H1 (cell line): Measurements from ENCODE around the gene ACKR1. TPM values are rescaled to one million over a fixed set of nuclear protein-coding genes. Genes with fewer than 3 reads are reported as not detected.

Source experiments
- CTCF ChIA-PET: fragments of 300-600 bp; sonication (Branson Sonifier 250); formaldehyde crosslinking; loops from one replicate; lab custom pipeline; 2021; ENCODE audit not compliant: partially characterized antibody; lab: Charles Lee
- POLR2A ChIA-PET: fragments of 300-600 bp; sonication (Branson Sonifier 250); formaldehyde crosslinking; loops from one replicate; lab custom pipeline; 2021; ENCODE audit warnings: inconsistent platforms; ENCODE audit not compliant: partially characterized antibody; lab: Charles Lee
- DNase-seq, 2 experiments: peaks; one replicate each; pipeline versions ENCODE4 v3.0.0 to v3.0.0-alpha.2; 2010 to 2022; ENCODE audit warnings: low spot score in 2 of 2, low read depth in 1 of 2, mixed read lengths in 1 of 2
- FAIRE-seq: peaks from 2 replicates; lab custom pipeline; 2011; peaks lifted over from hg19 to GRCh38; lab: Jason Lieb, UNC
- H2AFZ ChIP-seq: 2 replicates; pipeline ENCODE4 v1.8.1; 2012; ENCODE audit warnings: low read length, inconsistent platforms
- H2AK5ac ChIP-seq: 2 replicates; pipeline ENCODE4 v1.6.1; 2013; ENCODE audit warnings: low read depth, low read length
- H2BK120ac ChIP-seq: replicated peaks from 2 replicates; pipeline ENCODE3; 2013; ENCODE audit warnings: low read depth, low read length, inconsistent platforms
- H2BK12ac ChIP-seq: 2 replicates; pipeline ENCODE4 v1.6.1; 2013; ENCODE audit warnings: low read depth, low read length
- H2BK15ac ChIP-seq: 2 replicates; pipeline ENCODE4 v1.6.1; 2013; ENCODE audit warnings: low read length
- H2BK20ac ChIP-seq: 2 replicates; pipeline ENCODE4 v1.6.1; 2013; ENCODE audit warnings: low read length
- H2BK5ac ChIP-seq: 2 replicates; pipeline ENCODE4 v1.6.1; 2013; ENCODE audit warnings: low read depth, low read length
- H3K14ac ChIP-seq: 2 replicates; pipeline ENCODE4 v1.6.1; 2013; ENCODE audit warnings: inconsistent platforms; ENCODE audit not compliant: insufficient read length
- H3K18ac ChIP-seq: 2 replicates; pipeline ENCODE4 v1.6.1; 2013; ENCODE audit warnings: low read length; ENCODE audit errors: extremely low read depth
- H3K23ac ChIP-seq: 2 replicates; pipeline ENCODE4 v1.6.1; 2013; ENCODE audit warnings: inconsistent platforms; ENCODE audit not compliant: insufficient read length
- H3K23me2 ChIP-seq: 2 replicates; pipeline ENCODE4 v1.6.1; 2013; ENCODE audit warnings: low read depth, low read length
- H3K27ac ChIP-seq: 2 replicates; pipeline ENCODE4 v1.6.1; 2011; ENCODE audit warnings: low read depth, low read length, inconsistent platforms
- H3K27me3 ChIP-seq, 4 experiments: replicated peaks in 1 of 4; 1 replicate in 1 of 4; 2 replicates in 3 of 4; pipeline versions ENCODE4 v1.6.1 to v1.8.1; 2011 to 2013; ENCODE audit warnings: low read length in 3 of 4, mild to moderate bottlenecking in 3 of 4, inconsistent platforms in 2 of 4, mixed read lengths in 2 of 4, moderate library complexity in 1 of 4; ENCODE audit not compliant: control insufficient read depth in 3 of 4, insufficient read depth in 3 of 4; ENCODE audit errors: extremely low read depth in 1 of 4
- H3K36me3 ChIP-seq, 4 experiments: 2 replicates each; pipeline versions ENCODE4 v1.6.1 to v1.8.1; 2011 to 2013; ENCODE audit warnings: mild to moderate bottlenecking in 4 of 4, low read length in 3 of 4, moderate library complexity in 2 of 4, control low read depth in 1 of 4, inconsistent platforms in 1 of 4; ENCODE audit not compliant: insufficient read depth in 4 of 4, control insufficient read depth in 2 of 4
- H3K4ac ChIP-seq: replicated peaks from 2 replicates; pipeline ENCODE3; 2013; ENCODE audit warnings: low read length, low read depth, mixed read lengths, inconsistent platforms; ENCODE audit not compliant: insufficient read length
- H3K4me1 ChIP-seq, 4 experiments: replicated peaks in 1 of 4; 1 replicate in 1 of 4; 2 replicates in 3 of 4; pipeline versions ENCODE4 v1.6.1 to v1.8.1; 2011 to 2013; ENCODE audit warnings: low read length in 3 of 4, inconsistent platforms in 2 of 4, mixed read lengths in 1 of 4; ENCODE audit not compliant: insufficient read depth in 4 of 4, control insufficient read depth in 3 of 4
- H3K4me2 ChIP-seq, 2 experiments: 2 replicates each; pipeline versions ENCODE4 v1.6.1 to v1.8.1; 2011 to 2013; ENCODE audit warnings: low read depth in 2 of 2, low read length in 2 of 2, control low read depth in 1 of 2, inconsistent platforms in 1 of 2, mild to moderate bottlenecking in 1 of 2; ENCODE audit not compliant: insufficient read depth in 1 of 2
- H3K4me3 ChIP-seq, 4 experiments: fragments of 200-600, 300-600 bp in 1 of 4; sonication (generic), shearing (Covaris generic), sonication (Bioruptor Twin) in 1 of 4; 2 replicates each; pipeline versions ENCODE4 v1.5.1 to v1.8.1; 2011 to 2016; ENCODE audit warnings: low read length in 4 of 4, low read depth in 3 of 4, control low read depth in 2 of 4, inconsistent platforms in 2 of 4, mild to moderate bottlenecking in 2 of 4, mixed read lengths in 1 of 4, moderate library complexity in 1 of 4; ENCODE audit not compliant: insufficient read depth in 2 of 4; ENCODE audit errors: extremely low read depth in 1 of 4
- H3K56ac ChIP-seq: replicated peaks from 2 replicates; pipeline ENCODE3; 2013; ENCODE audit warnings: low read depth, mild to moderate bottlenecking, mixed read lengths, low read length, inconsistent platforms; ENCODE audit not compliant: insufficient read length
- H3K79me1 ChIP-seq: 2 replicates; pipeline ENCODE4 v1.6.1; 2013; ENCODE audit warnings: low read depth, low read length, control low read depth
- H3K79me2 ChIP-seq, 2 experiments: 2 replicates each; pipeline versions ENCODE4 v1.6.1 to v1.8.1; 2012 to 2013; ENCODE audit warnings: low read length in 2 of 2, mild to moderate bottlenecking in 2 of 2, inconsistent platforms in 1 of 2; ENCODE audit not compliant: insufficient read depth in 2 of 2, control insufficient read depth in 1 of 2
- H3K9ac ChIP-seq, 4 experiments: replicated peaks in 1 of 4; 1 replicate in 1 of 4; 2 replicates in 3 of 4; pipeline versions ENCODE4 v1.6.1 to v1.8.1; 2011 to 2013; ENCODE audit warnings: low read depth in 3 of 4, low read length in 3 of 4, control low read depth in 2 of 4, mild to moderate bottlenecking in 2 of 4, moderate library complexity in 2 of 4, inconsistent platforms in 1 of 4; ENCODE audit errors: extremely low read depth in 1 of 4
- H3K9me3 ChIP-seq, 2 experiments: 2 replicates each; pipeline versions ENCODE4 v1.6.1 to v1.8.1; 2012 to 2013; ENCODE audit warnings: mild to moderate bottlenecking in 2 of 2, moderate library complexity in 2 of 2, control low read depth in 1 of 2, inconsistent platforms in 1 of 2, low read depth in 1 of 2, low read length in 1 of 2, mixed read lengths in 1 of 2; ENCODE audit not compliant: insufficient read depth in 2 of 2
- H4K20me1 ChIP-seq, 2 experiments: replicated peaks in 1 of 2; 2 replicates each; pipeline versions ENCODE3 to v1.8.1; 2011 to 2013; ENCODE audit warnings: inconsistent platforms in 2 of 2, low read length in 2 of 2, mild to moderate bottlenecking in 1 of 2; ENCODE audit not compliant: insufficient read depth in 2 of 2, control insufficient read depth in 1 of 2
- H4K5ac ChIP-seq: 2 replicates; pipeline ENCODE4 v1.6.1; 2013; ENCODE audit warnings: low read length, low read depth, mixed read lengths, inconsistent platforms; ENCODE audit not compliant: insufficient read length
- H4K8ac ChIP-seq: 2 replicates; pipeline ENCODE4 v1.8.0; 2013; ENCODE audit warnings: mild to moderate bottlenecking, moderate library complexity, low read length, inconsistent platforms; ENCODE audit not compliant: insufficient read depth; ENCODE audit errors: extremely low read depth
- H4K91ac ChIP-seq: replicated peaks from 2 replicates; pipeline ENCODE3; 2013; ENCODE audit warnings: low read length, mixed read lengths, inconsistent platforms; ENCODE audit not compliant: insufficient read length
- ASH2L ChIP-seq: fragments of 200-600, 300-600 bp; sonication (generic); IDR thresholded peaks from one replicate; pipeline ENCODE4 v1.7.1; 2017; ENCODE audit warnings: low read length
- CBX5 ChIP-seq: fragments of 300-800, 300-1000 bp; sonication (generic); IDR thresholded peaks from 2 replicates; pipeline ENCODE4 v1.7.1; 2016; ENCODE audit warnings: antibody characterized with exemption, low read length, low read depth
- CTCF ChIP-seq, 3 experiments: IDR thresholded peaks; 1 replicate in 2 of 3; 2 replicates in 1 of 3; pipeline versions ENCODE4 v1.5.1 to v1.6.1; 2011; ENCODE audit warnings: low read length in 3 of 3, mild to moderate bottlenecking in 3 of 3, inconsistent platforms in 2 of 3, low read depth in 1 of 3, moderate library complexity in 1 of 3; ENCODE audit not compliant: insufficient read depth in 1 of 3; ENCODE audit errors: control extremely low read depth in 1 of 3
- EGR1 ChIP-seq: IDR thresholded peaks from 2 replicates; pipeline ENCODE4 v1.6.1; 2011; ENCODE audit warnings: low read depth, low read length, borderline replicate concordance
- RAD21 ChIP-seq, 2 experiments: IDR thresholded peaks in 1 of 2; conservative IDR thresholded peaks in 1 of 2; 2 replicates each; pipeline ENCODE4 v1.6.1; 2011; ENCODE audit warnings: low read depth in 2 of 2, low read length in 2 of 2, improper control_type of control experiment in 1 of 2, inconsistent platforms in 1 of 2, mild to moderate bottlenecking in 1 of 2, moderate library complexity in 1 of 2
- SAP30 ChIP-seq: fragments of 300-600 bp; sonication (generic); IDR thresholded peaks from 2 replicates; pipeline ENCODE4 v1.7.1; 2012; ENCODE audit warnings: low read length, moderate library complexity, mild to moderate bottlenecking, inconsistent platforms; ENCODE audit not compliant: insufficient read depth, insufficient replicate concordance
- WGBS, 2 experiments: shearing (Covaris generic) in 1 of 2; methylation state at CpG; one replicate each; pipeline versions ENCODE4 v1.1.6 to v1.1.7; 2013 to 2015; ENCODE audit warnings: low lambda C conversion rate in 2 of 2, mixed read lengths in 2 of 2, inconsistent platforms in 1 of 2, low coverage in 1 of 2, missing lambda C conversion rate in 1 of 2; ENCODE audit not compliant: insufficient replicate concordance in 2 of 2, insufficient coverage in 1 of 2, insufficient read length in 1 of 2; ENCODE audit errors: extremely low coverage in 1 of 2, missing lambda C conversion rate in 1 of 2; 5-methylcytosine and 5-hydroxymethylcytosine counted together
- polyA plus RNA-seq, 7 experiments: library from polyadenylated mRNA; depleted of rRNA in 3 of 7; stranded (reverse) in 5 of 7; unstranded in 2 of 7; fragments of >200 nt in 5 of 7; fragments of 200-250 nt in 2 of 7; gene quantifications; 1 replicate in 5 of 7; 2 replicates in 1 of 7; 4 replicates in 1 of 7; pipeline versions ENCODE4 v1.2.1 to v1.2.3, GENCODE V29; 2011 to 2013; ENCODE audit warnings: missing spikeins in 2 of 7, mixed read lengths in 2 of 7
- total RNA-seq: library from RNA; stranded (reverse); fragmentation: NEBNext Ultra II Directional; extraction: Animal tissue kit (Norgen Biotek cat#: 25700); gene quantifications from 2 replicates; pipeline ENCODE4 v1.2.1, GENCODE V29; 2021

Gene ACKR1
- total and polyA plus RNA-seq, 2 of the 8 experiments (the other 6 are each of a cell fraction or from before 2014, with no cell fraction given) = 0.61 to 1.00 TPM

DNA sequence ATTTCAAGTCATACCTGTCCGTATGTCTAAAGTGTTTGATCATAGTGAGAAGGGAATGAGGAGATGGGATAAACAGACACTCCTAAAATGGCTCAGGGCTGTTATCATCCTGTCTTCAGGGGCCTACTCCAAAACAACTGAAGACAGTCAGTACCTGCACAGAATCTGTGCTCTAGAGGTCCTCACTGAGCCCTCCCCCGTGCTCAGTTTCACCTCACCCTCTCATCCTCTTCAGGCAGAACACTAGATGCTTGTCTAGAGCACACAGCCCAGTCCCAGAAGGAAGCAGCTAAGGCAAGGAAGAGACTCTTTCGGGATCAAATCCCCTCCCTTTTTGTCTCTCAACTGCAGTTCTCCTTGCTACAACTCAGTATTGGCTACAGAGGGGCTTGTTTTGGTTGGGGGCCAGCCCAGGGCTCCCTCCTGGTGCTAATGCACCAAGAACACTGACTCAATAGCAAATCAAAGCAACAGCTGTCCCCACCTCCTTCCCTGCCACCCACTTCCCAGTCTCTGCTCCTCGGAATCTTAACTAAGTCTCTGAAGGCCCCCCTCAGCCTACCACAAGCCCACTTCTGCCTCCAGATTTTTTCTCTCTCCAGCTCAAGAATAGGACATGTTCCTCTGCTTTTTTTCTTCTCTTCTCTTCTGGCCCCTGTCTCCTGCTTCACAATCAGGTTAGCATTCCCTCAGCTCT lies 23.2 kb upstream of the ACKR1 start:
- WGBS, 2 experiments = 62% methylated on average over 4 of the region's 4 CpGs; no CpG with 5 or more reads in 1 of the 2 experiments

More for the DNA sequence above, 23.2 kb upstream of the ACKR1 start:
- H3K4me3 ChIP-seq = no peak overlapping the region
- no peak overlapping the region for H2BK15ac ChIP-seq
- H2BK5ac ChIP-seq = 0 out of 2 replicates have a peak overlapping the region, but pooled peaks have one; percentile 10
- 0 out of 2 replicates have a peak, but pooled peaks cover 3% of the 10 kb centered on the region for H3K79me1 ChIP-seq
- peaks cover 0 to 14% of the 10 kb centered on the region in 2 experiments; a peak in 2 of 4 replicates for H3K79me2 ChIP-seq
- no peak overlapping the region for H4K5ac ChIP-seq
- H3K23me2 ChIP-seq = no peaks in the 10 kb centered on the region; the same call in 1 of the 2 replicates
- H2AFZ ChIP-seq = no peak overlapping the region
- no peaks in the 10 kb centered on the region for H3K9me3 ChIP-seq
- H3K27ac ChIP-seq = no peak overlapping the region
- peaks cover 6 to 11% of the 10 kb centered on the region in 2 experiments for H4K20me1 ChIP-seq
- H2AK5ac ChIP-seq = no peak overlapping the region
- H3K4me2 ChIP-seq = no peak overlapping the region
- no peak overlapping the region for H2BK12ac ChIP-seq
- no peak overlapping the region for H3K4ac ChIP-seq
- no peaks in the 10 kb centered on the region for H3K36me3 ChIP-seq
- H2BK20ac ChIP-seq = no peak overlapping the region
- no peak for DNase-seq
- no peak overlapping the region for H3K18ac ChIP-seq
- H3K56ac ChIP-seq = no peak overlapping the region
- H3K9ac ChIP-seq = no peak overlapping the region
- TF ChIP-seq CTCF (IDR thresholded peaks at IDR 0.05; ENCODE audit: control extremely low read depth in 1 of 3, insufficient read depth in 1 of 3, low read depth in 1 of 3, low read length in 3 of 3) = 0 out of 4 replicates have a peak, but pooled peaks of 1 of the 3 experiments have one; percentile 15
- TF ChIP-seq CBX5 = no peak
- TF ChIP-seq SAP30 = no peak
- TF ChIP-seq ASH2L = no peak
- TF ChIP-seq EGR1 = no peak
- TF ChIP-seq RAD21 (IDR thresholded peaks at IDR 0.05 in 1 of 2, conservative IDR thresholded peaks at IDR 0.05 in 1 of 2; ENCODE audit: low read depth in 2 of 2, low read length in 2 of 2) = 0 out of 4 replicates have a peak, but pooled peaks of 1 of the 2 experiments have one; percentile 2
- TF ChIP-seq, all 59 proteins: peak for 2
- Histone ChIP-seq H3K4me1 (peaks cover 0 to 5% (median 2%) of the 10 kb centered on the region in 4 experiments; a peak in 2 of 7 replicates), H4K91ac (no peak overlapping the region), H3K23ac (no peak overlapping the region), H4K8ac (no peak overlapping the region), H3K27me3 (no peaks in the 10 kb centered on the region), H3K14ac (no peak overlapping the region), H2BK120ac (no peak overlapping the region)
- POLR2A ChIA-PET = no interaction called here
- CTCF ChIA-PET = interaction anchor here (0.6 to 10.3 kb wide), 9 partner anchors 16 to 599 kb away, joined by 3 to 126 read pairs (median 3); partner anchors contain the start of gene DUSP23
- peak; percentile 45 for FAIRE-seq
